DOHH2 (cell line): ENCODE results near the gene TMEM151A.

ENCODE experiments used
- H3F3A ChIP-seq: fragments of 200-600 bp; sonication (generic), shearing (Covaris generic); 2 replicates; pipeline ENCODE4 v1.6.0; 2016; ENCODE audit warnings: antibody characterized with exemption, mild to moderate bottlenecking; ENCODE audit not compliant: control insufficient read depth, insufficient read depth
- H3K27ac ChIP-seq: fragments of 200-600 bp; sonication (generic); 2 replicates; pipeline ENCODE4 v1.5.1; 2014; ENCODE audit warnings: low read depth, mild to moderate bottlenecking, low read length, moderate library complexity
- H3K27me3 ChIP-seq: fragments of 200-600 bp; sonication (generic); 2 replicates; pipeline ENCODE4 v1.6.1; 2014; ENCODE audit warnings: mild to moderate bottlenecking, low read length, mixed read lengths; ENCODE audit not compliant: control insufficient read depth
- H3K36me3 ChIP-seq: fragments of 200-600 bp; sonication (generic); 2 replicates; pipeline ENCODE4 v1.6.1; 2014; ENCODE audit warnings: mild to moderate bottlenecking, low read length, moderate library complexity, mixed read lengths; ENCODE audit not compliant: control insufficient read depth
- H3K4me1 ChIP-seq: fragments of 200-600 bp; sonication (generic); 2 replicates; pipeline ENCODE4 v1.6.1; 2014; ENCODE audit warnings: mild to moderate bottlenecking, low read length, mixed read lengths; ENCODE audit not compliant: control insufficient read depth
- H3K4me2 ChIP-seq: fragments of 200-600 bp; sonication (generic); 2 replicates; pipeline ENCODE4 v1.6.0; 2014; ENCODE audit warnings: mild to moderate bottlenecking, low read length, moderate library complexity
- H3K4me3 ChIP-seq: fragments of 200-600 bp; sonication (generic); 2 replicates; pipeline ENCODE4 v1.5.1; 2014; ENCODE audit warnings: mild to moderate bottlenecking, low read length, mixed read lengths
- H3K79me2 ChIP-seq: fragments of 200-600 bp; sonication (generic); 2 replicates; pipeline ENCODE4 v1.6.1; 2014; ENCODE audit warnings: mild to moderate bottlenecking, low read length, mixed read lengths; ENCODE audit not compliant: control insufficient read depth
- H3K9me2 ChIP-seq: fragments of 200-600 bp; sonication (generic); replicated peaks from 2 replicates; pipeline ENCODE4 v1.6.1; 2014; ENCODE audit warnings: mild to moderate bottlenecking, low read length, mixed read lengths; ENCODE audit not compliant: control insufficient read depth
- H3K9me3 ChIP-seq: fragments of 200-600 bp; sonication (generic); 2 replicates; pipeline ENCODE4 v1.6.1; 2014; ENCODE audit warnings: antibody characterized with exemption, low read length, mixed read lengths; ENCODE audit not compliant: control insufficient read depth, insufficient read depth
- H4K20me1 ChIP-seq: fragments of 200-600 bp; sonication (generic); 2 replicates; pipeline ENCODE4 v1.6.0; 2014; ENCODE audit warnings: low read depth, mild to moderate bottlenecking, antibody characterized with exemption, low read length, moderate library complexity; ENCODE audit not compliant: control insufficient read depth, insufficient read depth
- CTCF ChIP-seq: fragments of 200-600 bp; sonication (generic); IDR thresholded peaks from one replicate; pipeline ENCODE4 v1.5.1; 2014; ENCODE audit warnings: antibody characterized with exemption, mild to moderate bottlenecking, low read depth, low read length; ENCODE audit not compliant: poor library complexity, severe bottlenecking
- EZH2phosphoT487 ChIP-seq: fragments of 200-600 bp; sonication (generic); IDR thresholded peaks from 2 replicates; pipeline ENCODE4 v1.6.1; 2017; ENCODE audit warnings: borderline replicate concordance, mild to moderate bottlenecking, antibody characterized with exemption, low read length, moderate library complexity, mixed read lengths

Gene TMEM151A

DNA sequence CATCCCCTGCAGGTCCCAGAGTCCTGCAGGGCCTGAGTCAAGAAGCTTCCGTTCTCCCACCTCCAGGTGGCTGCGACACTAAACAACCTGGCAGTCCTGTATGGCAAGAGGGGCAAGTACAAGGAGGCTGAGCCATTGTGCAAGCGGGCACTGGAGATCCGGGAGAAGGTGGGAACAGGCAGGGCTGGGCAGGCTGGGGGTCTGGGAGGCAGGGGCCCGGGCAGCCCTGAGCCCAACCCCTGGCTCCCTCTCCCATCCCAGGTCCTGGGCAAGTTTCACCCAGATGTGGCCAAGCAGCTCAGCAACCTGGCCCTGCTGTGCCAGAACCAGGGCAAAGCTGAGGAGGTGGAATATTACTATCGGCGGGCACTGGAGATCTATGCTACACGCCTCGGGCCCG is 27.9 kb upstream of the TMEM151A start:
- Histone ChIP-seq H3K27me3 (no peaks in the 10 kb centered on the region), H3K4me1 (peaks cover 19% of the 10 kb centered on the region), H3K9me3 (no peaks in the 10 kb centered on the region), H3K4me3 (no peak overlapping the region), H3K79me2 (peaks cover 16% of the 10 kb centered on the region), H3K36me3 (peaks cover 75% of the 10 kb centered on the region), H4K20me1 (no peaks in the 10 kb centered on the region), H3F3A (peaks cover 5% of the 10 kb centered on the region), H3K4me2 (no peak overlapping the region), H3K9me2 (no peaks in the 10 kb centered on the region), H3K27ac (no peak overlapping the region)
- no peak for TF ChIP-seq EZH2phosphoT487
- TF ChIP-seq CTCF: no peak

DNA sequence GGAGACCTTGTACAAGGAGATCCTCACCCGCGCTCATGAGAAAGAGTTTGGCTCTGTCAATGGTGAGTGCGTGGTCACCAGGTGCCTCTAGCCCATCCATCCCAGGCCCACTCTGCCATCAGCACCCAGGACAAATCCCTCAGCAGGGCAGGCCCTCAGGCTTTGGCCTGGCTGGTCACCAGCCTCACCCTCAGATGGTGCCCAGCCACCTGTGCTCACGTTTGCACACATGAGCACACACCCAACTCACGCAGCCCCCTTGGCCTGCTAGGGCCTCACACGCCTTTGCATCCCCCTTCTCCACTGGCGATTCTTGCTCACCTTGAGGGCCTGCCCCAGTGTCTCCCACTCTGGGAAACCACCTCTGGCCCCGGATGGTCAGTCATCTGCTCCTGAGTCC is 27.3 kb upstream of the TMEM151A start:
- Histone ChIP-seq H3K4me3 (no peak overlapping the region), H3K27me3 (no peaks in the 10 kb centered on the region), H3F3A (peaks cover 5% of the 10 kb centered on the region), H4K20me1 (no peaks in the 10 kb centered on the region), H3K27ac (no peak overlapping the region), H3K79me2 (peaks cover 16% of the 10 kb centered on the region), H3K36me3 (peaks cover 72% of the 10 kb centered on the region), H3K4me2 (no peak overlapping the region), H3K9me2 (no peaks in the 10 kb centered on the region), H3K9me3 (no peaks in the 10 kb centered on the region), H3K4me1 (peaks cover 15% of the 10 kb centered on the region)
- TF ChIP-seq EZH2phosphoT487: no peak
- TF ChIP-seq CTCF: no peak

DNA sequence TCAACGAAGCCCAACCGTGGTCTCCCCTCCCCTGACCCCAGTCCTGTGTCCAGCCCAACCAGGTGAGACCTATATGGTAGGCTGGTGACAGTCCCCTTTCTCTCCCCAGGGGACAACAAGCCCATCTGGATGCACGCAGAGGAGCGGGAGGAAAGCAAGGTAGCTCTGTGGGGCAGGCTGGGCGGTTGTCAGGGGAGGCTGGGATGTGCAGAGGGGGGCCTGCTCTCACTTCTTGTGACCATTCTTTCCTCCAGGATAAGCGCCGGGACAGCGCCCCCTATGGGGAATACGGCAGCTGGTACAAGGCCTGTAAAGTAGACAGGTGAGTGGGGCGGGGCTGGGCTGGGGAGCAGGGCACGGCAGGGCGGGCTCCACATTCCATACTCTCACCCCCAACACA is 26.8 kb upstream of the TMEM151A start:
- H3K4me3 ChIP-seq: no peak overlapping the region
- peaks cover 5% of the 10 kb centered on the region for H3F3A ChIP-seq
- H3K9me2 ChIP-seq: no peaks in the 10 kb centered on the region
- H3K36me3 ChIP-seq: peaks cover 69% of the 10 kb centered on the region
- H3K4me2 ChIP-seq: no peak overlapping the region
- peaks cover 16% of the 10 kb centered on the region for H3K79me2 ChIP-seq
- no peak overlapping the region for H3K27ac ChIP-seq
- no peaks in the 10 kb centered on the region for H4K20me1 ChIP-seq
- no peaks in the 10 kb centered on the region for H3K27me3 ChIP-seq
- TF ChIP-seq EZH2phosphoT487 (no peak), CTCF (peak; percentile 76)
- H3K9me3 ChIP-seq: no peaks in the 10 kb centered on the region
- H3K4me1 ChIP-seq: peaks cover 18% of the 10 kb centered on the region
